ENCODE measurements around the gene CYB5RL.

The CYB5RL gene

GRCh38 chr1:54199765-54200518 lies at the start of gene CYB5RL, which contains the start of gene MRPL37:
Gene CYB5RL, minus strand, starts transcription at chr1:54200030. Its CDS starts 4,414 bp downstream, at chr1:54195616.
Gene MRPL37, plus strand, starts transcription at chr1:54200167. Its CDS starts 77 bp downstream, at chr1:54200244.
- Histone ChIP-seq H3K9me3 (ENCODE audit: control insufficient read depth in 2 of 2, low read length in 2 of 2) (no peaks in the 10 kb centered on the region), H3K4me3 (ENCODE audit: low read length in 2 of 2) (peak within 1 kb of the TSS; percentile 95 to 98), H3K27me3 (ENCODE audit: control insufficient read depth in 2 of 2, insufficient read depth in 2 of 2, low read length in 2 of 2) (no peaks in the 10 kb centered on the region), H3K27ac (ENCODE audit: low read depth in 2 of 2, low read length in 2 of 2) (peak within 1 kb of the TSS in 1 of 2 donors; percentile 39), H3K36me3 (ENCODE audit: control insufficient read depth in 2 of 2, insufficient read depth in 2 of 2, low read length in 2 of 2) (peaks cover 8 to 14% of the 10 kb centered on the region in 2 donors), H3K9ac (ENCODE audit: low read depth in 1 of 2, low read length in 2 of 2) (peak within 1 kb of the TSS; percentile 83 to 91), H3K4me1 (ENCODE audit: control insufficient read depth in 2 of 2, insufficient read depth in 2 of 2, low read length in 2 of 2) (peaks cover 6 to 16% of the 10 kb centered on the region in 2 donors)

GRCh38 chr1:54248966-54249365 lies 49.1 kb upstream of the CYB5RL start:
- Histone ChIP-seq H3K27ac (ENCODE audit: low read depth in 2 of 2, low read length in 2 of 2) (no peak overlapping the region), H3K9me3 (ENCODE audit: control insufficient read depth in 2 of 2, low read length in 2 of 2) (no peaks in the 10 kb centered on the region), H3K4me1 (ENCODE audit: control insufficient read depth in 2 of 2, insufficient read depth in 2 of 2, low read length in 2 of 2) (no peaks in the 10 kb centered on the region), H3K36me3 (ENCODE audit: control insufficient read depth in 2 of 2, insufficient read depth in 2 of 2, low read length in 2 of 2) (peaks cover 27 to 28% of the 10 kb centered on the region in 2 donors), H3K4me3 (ENCODE audit: low read length in 2 of 2) (no peak overlapping the region), H3K9ac (ENCODE audit: low read depth in 1 of 2, low read length in 2 of 2) (no peak overlapping the region), H3K27me3 (ENCODE audit: control insufficient read depth in 2 of 2, insufficient read depth in 2 of 2, low read length in 2 of 2) (no peaks in the 10 kb centered on the region)

GRCh38 chr1:54247863-54248515 lies 48.2 kb upstream of the CYB5RL start:
- Histone ChIP-seq H3K9ac (ENCODE audit: low read depth in 1 of 2, low read length in 2 of 2) (no peak overlapping the region), H3K36me3 (ENCODE audit: control insufficient read depth in 2 of 2, insufficient read depth in 2 of 2, low read length in 2 of 2) (peaks cover 28 to 32% of the 10 kb centered on the region in 2 donors), H3K4me3 (ENCODE audit: low read length in 2 of 2) (no peak overlapping the region), H3K9me3 (ENCODE audit: control insufficient read depth in 2 of 2, low read length in 2 of 2) (no peaks in the 10 kb centered on the region), H3K4me1 (ENCODE audit: control insufficient read depth in 2 of 2, insufficient read depth in 2 of 2, low read length in 2 of 2) (no peaks in the 10 kb centered on the region), H3K27ac (ENCODE audit: low read depth in 2 of 2, low read length in 2 of 2) (no peak overlapping the region), H3K27me3 (ENCODE audit: control insufficient read depth in 2 of 2, insufficient read depth in 2 of 2, low read length in 2 of 2) (no peaks in the 10 kb centered on the region)

- peaks cover 31 to 35% of the 10 kb centered on the region in 2 donors for H3K36me3 ChIP-seq (ENCODE audit: control insufficient read depth in 2 of 2, insufficient read depth in 2 of 2, low read length in 2 of 2)
- H3K27me3 ChIP-seq (ENCODE audit: control insufficient read depth in 2 of 2, insufficient read depth in 2 of 2, low read length in 2 of 2): no peaks in the 10 kb centered on the region
- H3K27ac ChIP-seq (ENCODE audit: low read depth in 2 of 2, low read length in 2 of 2): no peak overlapping the region
- H3K4me1 ChIP-seq (ENCODE audit: control insufficient read depth in 2 of 2, insufficient read depth in 2 of 2, low read length in 2 of 2): no peaks in the 10 kb centered on the region
- no peak overlapping the region for H3K4me3 ChIP-seq (ENCODE audit: low read length in 2 of 2)
- no peak overlapping the region for H3K9ac ChIP-seq (ENCODE audit: low read depth in 1 of 2, low read length in 2 of 2)
- H3K9me3 ChIP-seq (ENCODE audit: control insufficient read depth in 2 of 2, low read length in 2 of 2): no peaks in the 10 kb centered on the region
Measured at GRCh38 chr1:54246116-54246721, 46.4 kb upstream of the CYB5RL start.

- no peak overlapping the region for H3K4me3 ChIP-seq (ENCODE audit: low read length in 2 of 2)
- no peak overlapping the region for H3K27ac ChIP-seq (ENCODE audit: low read depth in 2 of 2, low read length in 2 of 2)
- no peak overlapping the region for H3K9ac ChIP-seq (ENCODE audit: low read depth in 1 of 2, low read length in 2 of 2)
- no peaks in the 10 kb centered on the region for H3K4me1 ChIP-seq (ENCODE audit: control insufficient read depth in 2 of 2, insufficient read depth in 2 of 2, low read length in 2 of 2)
- no peaks in the 10 kb centered on the region for H3K27me3 ChIP-seq (ENCODE audit: control insufficient read depth in 2 of 2, insufficient read depth in 2 of 2, low read length in 2 of 2)
- no peaks in the 10 kb centered on the region for H3K9me3 ChIP-seq (ENCODE audit: control insufficient read depth in 2 of 2, low read length in 2 of 2)
- peaks cover 30 to 41% of the 10 kb centered on the region in 2 donors for H3K36me3 ChIP-seq (ENCODE audit: control insufficient read depth in 2 of 2, insufficient read depth in 2 of 2, low read length in 2 of 2)
Measured at GRCh38 chr1:54245501-54245900, 45.7 kb upstream of the CYB5RL start.

- H3K27ac ChIP-seq (ENCODE audit: low read depth in 2 of 2, low read length in 2 of 2): no peak overlapping the region
- no peaks in the 10 kb centered on the region for H3K9me3 ChIP-seq (ENCODE audit: control insufficient read depth in 2 of 2, low read length in 2 of 2)
- H3K9ac ChIP-seq (ENCODE audit: low read depth in 1 of 2, low read length in 2 of 2): no peak overlapping the region
- H3K27me3 ChIP-seq (ENCODE audit: control insufficient read depth in 2 of 2, insufficient read depth in 2 of 2, low read length in 2 of 2): no peaks in the 10 kb centered on the region
- H3K4me1 ChIP-seq (ENCODE audit: control insufficient read depth in 2 of 2, insufficient read depth in 2 of 2, low read length in 2 of 2): no peaks in the 10 kb centered on the region
- no peak overlapping the region for H3K4me3 ChIP-seq (ENCODE audit: low read length in 2 of 2)
- peaks cover 28 to 43% of the 10 kb centered on the region in 2 donors for H3K36me3 ChIP-seq (ENCODE audit: control insufficient read depth in 2 of 2, insufficient read depth in 2 of 2, low read length in 2 of 2)
Measured at GRCh38 chr1:54244655-54245054, 44.8 kb upstream of the CYB5RL start.

GRCh38 chr1:54243022-54243421 lies 43.2 kb upstream of the CYB5RL start:
- H3K4me3 ChIP-seq (ENCODE audit: low read length in 2 of 2): no peak overlapping the region
- H3K4me1 ChIP-seq (ENCODE audit: control insufficient read depth in 2 of 2, insufficient read depth in 2 of 2, low read length in 2 of 2): no peaks in the 10 kb centered on the region
- no peaks in the 10 kb centered on the region for H3K27me3 ChIP-seq (ENCODE audit: control insufficient read depth in 2 of 2, insufficient read depth in 2 of 2, low read length in 2 of 2)
- no peak overlapping the region for H3K9ac ChIP-seq (ENCODE audit: low read depth in 1 of 2, low read length in 2 of 2)
- H3K27ac ChIP-seq (ENCODE audit: low read depth in 2 of 2, low read length in 2 of 2): no peak overlapping the region
- H3K9me3 ChIP-seq (ENCODE audit: control insufficient read depth in 2 of 2, low read length in 2 of 2): no peaks in the 10 kb centered on the region
- H3K36me3 ChIP-seq (ENCODE audit: control insufficient read depth in 2 of 2, insufficient read depth in 2 of 2, low read length in 2 of 2): peaks cover 29 to 45% of the 10 kb centered on the region in 2 donors

GRCh38 chr1:54241364-54241763 lies 41.5 kb upstream of the CYB5RL start:
- Histone ChIP-seq H3K9me3 (ENCODE audit: control insufficient read depth in 2 of 2, low read length in 2 of 2) (no peaks in the 10 kb centered on the region), H3K4me1 (ENCODE audit: control insufficient read depth in 2 of 2, insufficient read depth in 2 of 2, low read length in 2 of 2) (no peaks in the 10 kb centered on the region), H3K36me3 (ENCODE audit: control insufficient read depth in 2 of 2, insufficient read depth in 2 of 2, low read length in 2 of 2) (peaks cover 38 to 49% of the 10 kb centered on the region in 2 donors), H3K9ac (ENCODE audit: low read depth in 1 of 2, low read length in 2 of 2) (no peak overlapping the region), H3K4me3 (ENCODE audit: low read length in 2 of 2) (no peak overlapping the region), H3K27ac (ENCODE audit: low read depth in 2 of 2, low read length in 2 of 2) (no peak overlapping the region), H3K27me3 (ENCODE audit: control insufficient read depth in 2 of 2, insufficient read depth in 2 of 2, low read length in 2 of 2) (no peaks in the 10 kb centered on the region)

GRCh38 chr1:54240741-54241335 lies 41.0 kb upstream of the CYB5RL start:
- Histone ChIP-seq H3K27me3 (ENCODE audit: control insufficient read depth in 2 of 2, insufficient read depth in 2 of 2, low read length in 2 of 2) (no peaks in the 10 kb centered on the region), H3K9ac (ENCODE audit: low read depth in 1 of 2, low read length in 2 of 2) (no peak overlapping the region), H3K4me3 (ENCODE audit: low read length in 2 of 2) (no peak overlapping the region), H3K36me3 (ENCODE audit: control insufficient read depth in 2 of 2, insufficient read depth in 2 of 2, low read length in 2 of 2) (peaks cover 35 to 46% of the 10 kb centered on the region in 2 donors), H3K4me1 (ENCODE audit: control insufficient read depth in 2 of 2, insufficient read depth in 2 of 2, low read length in 2 of 2) (no peaks in the 10 kb centered on the region), H3K27ac (ENCODE audit: low read depth in 2 of 2, low read length in 2 of 2) (no peak overlapping the region), H3K9me3 (ENCODE audit: control insufficient read depth in 2 of 2, low read length in 2 of 2) (no peaks in the 10 kb centered on the region)

- Histone ChIP-seq H3K36me3 (ENCODE audit: control insufficient read depth in 2 of 2, insufficient read depth in 2 of 2, low read length in 2 of 2) (peaks cover 31 to 43% of the 10 kb centered on the region in 2 donors), H3K27me3 (ENCODE audit: control insufficient read depth in 2 of 2, insufficient read depth in 2 of 2, low read length in 2 of 2) (no peaks in the 10 kb centered on the region), H3K9ac (ENCODE audit: low read depth in 1 of 2, low read length in 2 of 2) (no peak overlapping the region), H3K4me1 (ENCODE audit: control insufficient read depth in 2 of 2, insufficient read depth in 2 of 2, low read length in 2 of 2) (no peaks in the 10 kb centered on the region), H3K27ac (ENCODE audit: low read depth in 2 of 2, low read length in 2 of 2) (no peak overlapping the region), H3K4me3 (ENCODE audit: low read length in 2 of 2) (no peak overlapping the region), H3K9me3 (ENCODE audit: control insufficient read depth in 2 of 2, low read length in 2 of 2) (no peaks in the 10 kb centered on the region)
Measured at GRCh38 chr1:54239631-54240031, 39.8 kb upstream of the CYB5RL start.
